ENCODE results near the gene LRRC14B.

Gene LRRC14B

GRCh38 chr5:197892-198489 lies 6.7 kb downstream of the LRRC14B start:
- no peak overlapping the region for H3K27ac ChIP-seq (ENCODE audit: low read depth in 2 of 2, low read length in 2 of 2)
- no peaks in the 10 kb centered on the region for H3K36me3 ChIP-seq (ENCODE audit: control insufficient read depth in 2 of 2, insufficient read depth in 2 of 2, low read length in 2 of 2)
- H3K4me1 ChIP-seq (ENCODE audit: control insufficient read depth in 2 of 2, insufficient read depth in 2 of 2, low read length in 2 of 2), result no peaks in the 10 kb centered on the region
- H3K9me3 ChIP-seq (ENCODE audit: control insufficient read depth in 2 of 2, low read length in 2 of 2), result no peaks in the 10 kb centered on the region
- no peak overlapping the region for H3K9ac ChIP-seq (ENCODE audit: low read depth in 1 of 2, low read length in 2 of 2)
- H3K4me3 ChIP-seq (ENCODE audit: low read length in 2 of 2), result no peak overlapping the region
- H3K27me3 ChIP-seq (ENCODE audit: control insufficient read depth in 2 of 2, insufficient read depth in 2 of 2, low read length in 2 of 2), result no peaks in the 10 kb centered on the region

GRCh38 chr5:198516-199196 lies 7.4 kb downstream of the LRRC14B start:
- H3K9ac ChIP-seq (ENCODE audit: low read depth in 1 of 2, low read length in 2 of 2), result no peak overlapping the region
- H3K27me3 ChIP-seq (ENCODE audit: control insufficient read depth in 2 of 2, insufficient read depth in 2 of 2, low read length in 2 of 2), result no peaks in the 10 kb centered on the region
- no peaks in the 10 kb centered on the region for H3K9me3 ChIP-seq (ENCODE audit: control insufficient read depth in 2 of 2, low read length in 2 of 2)
- H3K36me3 ChIP-seq (ENCODE audit: control insufficient read depth in 2 of 2, insufficient read depth in 2 of 2, low read length in 2 of 2), result peaks cover 0 to 5% of the 10 kb centered on the region in 2 donors
- no peak overlapping the region for H3K4me3 ChIP-seq (ENCODE audit: low read length in 2 of 2)
- no peaks in the 10 kb centered on the region for H3K4me1 ChIP-seq (ENCODE audit: control insufficient read depth in 2 of 2, insufficient read depth in 2 of 2, low read length in 2 of 2)
- no peak overlapping the region for H3K27ac ChIP-seq (ENCODE audit: low read depth in 2 of 2, low read length in 2 of 2)

- H3K4me3 ChIP-seq (ENCODE audit: low read length in 2 of 2), result no peak overlapping the region
- H3K9me3 ChIP-seq (ENCODE audit: control insufficient read depth in 2 of 2, low read length in 2 of 2), result no peaks in the 10 kb centered on the region
- H3K36me3 ChIP-seq (ENCODE audit: control insufficient read depth in 2 of 2, insufficient read depth in 2 of 2, low read length in 2 of 2), result peaks cover 3 to 12% of the 10 kb centered on the region in 2 donors
- H3K27me3 ChIP-seq (ENCODE audit: control insufficient read depth in 2 of 2, insufficient read depth in 2 of 2, low read length in 2 of 2), result no peaks in the 10 kb centered on the region
- no peak overlapping the region for H3K9ac ChIP-seq (ENCODE audit: low read depth in 1 of 2, low read length in 2 of 2)
- H3K4me1 ChIP-seq (ENCODE audit: control insufficient read depth in 2 of 2, insufficient read depth in 2 of 2, low read length in 2 of 2), result no peaks in the 10 kb centered on the region
- H3K27ac ChIP-seq (ENCODE audit: low read depth in 2 of 2, low read length in 2 of 2), result no peak overlapping the region
Observed at GRCh38 chr5:199197-199949, 8.1 kb downstream of the LRRC14B start.

- no peak overlapping the region for H3K9ac ChIP-seq (ENCODE audit: low read depth in 1 of 2, low read length in 2 of 2)
- no peaks in the 10 kb centered on the region for H3K4me1 ChIP-seq (ENCODE audit: control insufficient read depth in 2 of 2, insufficient read depth in 2 of 2, low read length in 2 of 2)
- no peaks in the 10 kb centered on the region for H3K9me3 ChIP-seq (ENCODE audit: control insufficient read depth in 2 of 2, low read length in 2 of 2)
- H3K27me3 ChIP-seq (ENCODE audit: control insufficient read depth in 2 of 2, insufficient read depth in 2 of 2, low read length in 2 of 2), result no peaks in the 10 kb centered on the region
- no peak overlapping the region for H3K27ac ChIP-seq (ENCODE audit: low read depth in 2 of 2, low read length in 2 of 2)
- H3K4me3 ChIP-seq (ENCODE audit: low read length in 2 of 2), result no peak overlapping the region
- H3K36me3 ChIP-seq (ENCODE audit: control insufficient read depth in 2 of 2, insufficient read depth in 2 of 2, low read length in 2 of 2), result peaks cover 6 to 18% of the 10 kb centered on the region in 2 donors
Observed at GRCh38 chr5:199950-200645, 8.8 kb downstream of the LRRC14B start.

- no peak overlapping the region for H3K27ac ChIP-seq (ENCODE audit: low read depth in 2 of 2, low read length in 2 of 2)
- H3K4me3 ChIP-seq (ENCODE audit: low read length in 2 of 2), result no peak overlapping the region
- peaks cover 9 to 22% of the 10 kb centered on the region in 2 donors for H3K36me3 ChIP-seq (ENCODE audit: control insufficient read depth in 2 of 2, insufficient read depth in 2 of 2, low read length in 2 of 2)
- H3K27me3 ChIP-seq (ENCODE audit: control insufficient read depth in 2 of 2, insufficient read depth in 2 of 2, low read length in 2 of 2), result no peaks in the 10 kb centered on the region
- H3K4me1 ChIP-seq (ENCODE audit: control insufficient read depth in 2 of 2, insufficient read depth in 2 of 2, low read length in 2 of 2), result no peaks in the 10 kb centered on the region
- no peak overlapping the region for H3K9ac ChIP-seq (ENCODE audit: low read depth in 1 of 2, low read length in 2 of 2)
- H3K9me3 ChIP-seq (ENCODE audit: control insufficient read depth in 2 of 2, low read length in 2 of 2), result no peaks in the 10 kb centered on the region
Observed at GRCh38 chr5:200985-201384, 9.7 kb downstream of the LRRC14B start.

- Histone ChIP-seq H3K9me3 (ENCODE audit: control insufficient read depth in 2 of 2, low read length in 2 of 2) (no peaks in the 10 kb centered on the region), H3K4me3 (ENCODE audit: low read length in 2 of 2) (no peak overlapping the region), H3K27ac (ENCODE audit: low read depth in 2 of 2, low read length in 2 of 2) (no peak overlapping the region), H3K27me3 (ENCODE audit: control insufficient read depth in 2 of 2, insufficient read depth in 2 of 2, low read length in 2 of 2) (no peaks in the 10 kb centered on the region), H3K4me1 (ENCODE audit: control insufficient read depth in 2 of 2, insufficient read depth in 2 of 2, low read length in 2 of 2) (no peaks in the 10 kb centered on the region), H3K9ac (ENCODE audit: low read depth in 1 of 2, low read length in 2 of 2) (no peak overlapping the region), H3K36me3 (ENCODE audit: control insufficient read depth in 2 of 2, insufficient read depth in 2 of 2, low read length in 2 of 2) (peaks cover 9 to 22% of the 10 kb centered on the region in 2 donors)
Observed at GRCh38 chr5:201672-202071, 10.4 kb downstream of the LRRC14B start.

- H3K27me3 ChIP-seq (ENCODE audit: control insufficient read depth in 2 of 2, insufficient read depth in 2 of 2, low read length in 2 of 2), result no peaks in the 10 kb centered on the region
- peaks cover 9 to 22% of the 10 kb centered on the region in 2 donors for H3K36me3 ChIP-seq (ENCODE audit: control insufficient read depth in 2 of 2, insufficient read depth in 2 of 2, low read length in 2 of 2)
- no peak overlapping the region for H3K27ac ChIP-seq (ENCODE audit: low read depth in 2 of 2, low read length in 2 of 2)
- H3K9ac ChIP-seq (ENCODE audit: low read depth in 1 of 2, low read length in 2 of 2), result no peak overlapping the region
- no peaks in the 10 kb centered on the region for H3K4me1 ChIP-seq (ENCODE audit: control insufficient read depth in 2 of 2, insufficient read depth in 2 of 2, low read length in 2 of 2)
- H3K9me3 ChIP-seq (ENCODE audit: control insufficient read depth in 2 of 2, low read length in 2 of 2), result no peaks in the 10 kb centered on the region
- H3K4me3 ChIP-seq (ENCODE audit: low read length in 2 of 2), result no peak overlapping the region
Observed at GRCh38 chr5:203246-203930, 12.1 kb downstream of the LRRC14B start.

- H3K27ac ChIP-seq (ENCODE audit: low read depth in 2 of 2, low read length in 2 of 2), result no peak overlapping the region
- no peak overlapping the region for H3K9ac ChIP-seq (ENCODE audit: low read depth in 1 of 2, low read length in 2 of 2)
- no peak overlapping the region for H3K4me3 ChIP-seq (ENCODE audit: low read length in 2 of 2)
- no peaks in the 10 kb centered on the region for H3K4me1 ChIP-seq (ENCODE audit: control insufficient read depth in 2 of 2, insufficient read depth in 2 of 2, low read length in 2 of 2)
- no peaks in the 10 kb centered on the region for H3K27me3 ChIP-seq (ENCODE audit: control insufficient read depth in 2 of 2, insufficient read depth in 2 of 2, low read length in 2 of 2)
- peaks cover 9 to 22% of the 10 kb centered on the region in 2 donors for H3K36me3 ChIP-seq (ENCODE audit: control insufficient read depth in 2 of 2, insufficient read depth in 2 of 2, low read length in 2 of 2)
- no peaks in the 10 kb centered on the region for H3K9me3 ChIP-seq (ENCODE audit: control insufficient read depth in 2 of 2, low read length in 2 of 2)
Observed at GRCh38 chr5:204001-204400, 12.7 kb downstream of the LRRC14B start.

- H3K27ac ChIP-seq (ENCODE audit: low read depth in 2 of 2, low read length in 2 of 2), result no peak overlapping the region
- no peak overlapping the region for H3K4me3 ChIP-seq (ENCODE audit: low read length in 2 of 2)
- no peaks in the 10 kb centered on the region for H3K27me3 ChIP-seq (ENCODE audit: control insufficient read depth in 2 of 2, insufficient read depth in 2 of 2, low read length in 2 of 2)
- no peaks in the 10 kb centered on the region for H3K9me3 ChIP-seq (ENCODE audit: control insufficient read depth in 2 of 2, low read length in 2 of 2)
- H3K4me1 ChIP-seq (ENCODE audit: control insufficient read depth in 2 of 2, insufficient read depth in 2 of 2, low read length in 2 of 2), result no peaks in the 10 kb centered on the region
- H3K9ac ChIP-seq (ENCODE audit: low read depth in 1 of 2, low read length in 2 of 2), result no peak overlapping the region
- peaks cover 9 to 22% of the 10 kb centered on the region in 2 donors for H3K36me3 ChIP-seq (ENCODE audit: control insufficient read depth in 2 of 2, insufficient read depth in 2 of 2, low read length in 2 of 2)
Observed at GRCh38 chr5:204462-204861, 13.2 kb downstream of the LRRC14B start.
